ENCODE results near the gene ZNF311.

ZNF311 gene

DNA sequence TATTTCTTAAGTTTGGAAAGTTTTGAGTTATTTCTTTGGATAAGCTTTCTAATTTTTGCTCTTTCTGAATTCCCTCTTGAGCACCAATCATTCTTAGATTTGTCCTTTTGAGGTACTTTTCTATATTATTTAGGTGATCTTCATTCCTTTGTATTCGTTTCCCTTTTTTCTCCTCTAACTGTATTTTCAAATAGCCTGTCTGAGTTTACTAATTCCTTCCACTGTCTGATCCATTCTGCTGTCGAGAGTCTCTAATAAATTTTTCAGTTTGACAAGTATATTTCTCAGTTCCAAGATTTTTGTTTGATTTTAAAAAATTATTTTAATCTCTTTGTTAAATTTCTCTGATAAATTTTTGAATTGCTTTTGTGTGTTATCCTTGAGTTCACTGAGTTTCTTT lies 16.3 kb upstream of the ZNF311 start:
- TF ChIP-seq, protein P1, sequence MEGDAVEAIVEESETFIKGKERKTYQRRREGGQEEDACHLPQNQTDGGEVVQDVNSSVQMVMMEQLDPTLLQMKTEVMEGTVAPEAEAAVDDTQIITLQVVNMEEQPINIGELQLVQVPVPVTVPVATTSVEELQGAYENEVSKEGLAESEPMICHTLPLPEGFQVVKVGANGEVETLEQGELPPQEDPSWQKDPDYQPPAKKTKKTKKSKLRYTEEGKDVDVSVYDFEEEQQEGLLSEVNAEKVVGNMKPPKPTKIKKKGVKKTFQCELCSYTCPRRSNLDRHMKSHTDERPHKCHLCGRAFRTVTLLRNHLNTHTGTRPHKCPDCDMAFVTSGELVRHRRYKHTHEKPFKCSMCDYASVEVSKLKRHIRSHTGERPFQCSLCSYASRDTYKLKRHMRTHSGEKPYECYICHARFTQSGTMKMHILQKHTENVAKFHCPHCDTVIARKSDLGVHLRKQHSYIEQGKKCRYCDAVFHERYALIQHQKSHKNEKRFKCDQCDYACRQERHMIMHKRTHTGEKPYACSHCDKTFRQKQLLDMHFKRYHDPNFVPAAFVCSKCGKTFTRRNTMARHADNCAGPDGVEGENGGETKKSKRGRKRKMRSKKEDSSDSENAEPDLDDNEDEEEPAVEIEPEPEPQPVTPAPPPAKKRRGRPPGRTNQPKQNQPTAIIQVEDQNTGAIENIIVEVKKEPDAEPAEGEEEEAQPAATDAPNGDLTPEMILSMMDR (IDR thresholded peaks at IDR 0.05; ENCODE audit: low read length, missing control alignments), result no peak
- H3K4me3 ChIP-seq (replicated peaks; ENCODE audit: low read depth, low read length), result no peak overlapping the region
- no peak for DNase-seq (ENCODE audit: low read depth)

DNA sequence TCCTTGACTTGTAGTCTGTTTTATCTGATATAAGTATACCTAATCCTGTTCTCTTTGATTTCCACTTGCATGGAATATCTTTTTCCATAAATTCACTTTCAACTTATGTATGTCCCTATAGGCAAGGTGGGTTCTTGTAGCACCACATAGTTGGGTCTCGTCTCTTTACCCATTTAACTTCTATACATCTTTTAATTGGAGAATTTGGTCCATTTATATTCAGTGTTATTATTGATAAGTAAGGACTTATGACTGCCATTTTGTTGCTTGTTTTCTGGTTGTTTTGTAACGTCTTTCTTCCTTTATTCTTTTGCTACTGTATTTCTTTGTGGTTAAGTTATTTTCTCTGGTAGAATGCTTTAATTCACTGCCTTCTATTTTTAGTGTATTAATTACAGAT lies 14.5 kb upstream of the ZNF311 start:
- H3K4me3 ChIP-seq (replicated peaks; ENCODE audit: low read depth, low read length), result no peak overlapping the region
- DNase-seq (ENCODE audit: low read depth), result no peak
- TF ChIP-seq, protein P1 (IDR thresholded peaks at IDR 0.05; ENCODE audit: low read length, missing control alignments), result no peak

DNA sequence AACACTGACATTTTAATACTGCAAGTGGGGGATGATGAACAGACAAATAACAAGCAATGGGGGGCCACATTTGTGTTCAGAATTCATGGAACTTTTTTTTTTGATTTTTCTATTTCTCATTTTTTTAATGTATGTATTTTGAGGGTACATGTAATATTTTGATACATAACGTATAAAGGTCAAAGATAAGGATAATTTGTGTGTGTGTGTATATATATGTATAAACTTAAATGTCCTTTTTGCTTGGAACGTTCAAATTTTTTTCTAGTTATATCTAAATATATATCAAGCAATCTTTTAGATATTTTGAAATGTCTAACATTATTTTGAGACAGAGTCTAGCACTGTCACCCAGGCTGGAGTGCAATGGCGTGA lies 12.3 kb upstream of the ZNF311 start:
- no peak overlapping the region for H3K4me3 ChIP-seq (replicated peaks; ENCODE audit: low read depth, low read length)
- TF ChIP-seq, protein P1 (IDR thresholded peaks at IDR 0.05; ENCODE audit: low read length, missing control alignments), result no peak
- no peak for DNase-seq (ENCODE audit: low read depth)

DNA sequence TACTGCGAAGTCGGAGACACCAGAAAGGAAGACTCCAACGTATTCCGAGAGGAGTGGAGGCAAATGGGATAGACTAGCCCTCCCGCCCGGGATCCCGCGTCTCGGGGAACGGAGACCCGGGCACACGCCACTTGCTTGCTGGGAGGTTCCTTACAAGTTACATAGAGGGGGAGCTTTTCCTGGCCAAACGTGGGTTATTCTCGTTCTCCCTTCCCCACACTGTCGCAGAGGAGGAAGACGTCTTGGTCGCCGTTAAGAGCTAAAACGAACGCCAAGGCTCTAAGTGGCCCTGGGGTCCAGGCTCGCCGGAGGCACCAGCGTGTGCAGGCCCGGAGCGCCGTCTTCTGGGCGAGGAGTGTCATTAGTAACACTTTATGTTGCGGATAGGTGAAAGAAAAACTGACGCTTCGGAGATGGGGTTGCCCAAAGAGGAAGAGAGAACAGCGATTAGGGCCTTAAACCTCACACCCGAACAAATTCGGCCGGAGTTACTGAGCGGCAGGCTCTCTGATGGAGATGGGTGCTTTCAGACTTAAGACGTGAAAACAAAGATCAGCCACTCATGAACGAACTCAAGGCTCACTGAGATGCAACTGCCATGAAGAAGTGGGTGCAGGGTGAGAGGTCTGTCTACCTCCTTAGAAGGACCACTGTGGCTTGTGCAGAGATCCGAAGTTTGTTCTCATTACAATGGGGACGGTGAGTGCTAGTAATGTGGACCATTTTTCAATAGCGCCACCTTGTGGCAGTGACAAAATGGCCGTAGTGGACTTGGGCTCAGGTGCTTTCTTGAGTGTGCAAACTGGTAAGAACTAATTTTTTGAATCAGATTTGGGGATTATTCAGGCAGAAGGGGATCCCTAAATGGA lies 11.7 kb upstream of the ZNF311 start:
- peak overlapping the region; percentile 70 for H3K4me3 ChIP-seq (replicated peaks; ENCODE audit: low read depth, low read length)
- DNase-seq (ENCODE audit: low read depth), result peak; percentile 88
- TF ChIP-seq, protein P1 (IDR thresholded peaks at IDR 0.05; ENCODE audit: low read length, missing control alignments), result peak; percentile 87

DNA sequence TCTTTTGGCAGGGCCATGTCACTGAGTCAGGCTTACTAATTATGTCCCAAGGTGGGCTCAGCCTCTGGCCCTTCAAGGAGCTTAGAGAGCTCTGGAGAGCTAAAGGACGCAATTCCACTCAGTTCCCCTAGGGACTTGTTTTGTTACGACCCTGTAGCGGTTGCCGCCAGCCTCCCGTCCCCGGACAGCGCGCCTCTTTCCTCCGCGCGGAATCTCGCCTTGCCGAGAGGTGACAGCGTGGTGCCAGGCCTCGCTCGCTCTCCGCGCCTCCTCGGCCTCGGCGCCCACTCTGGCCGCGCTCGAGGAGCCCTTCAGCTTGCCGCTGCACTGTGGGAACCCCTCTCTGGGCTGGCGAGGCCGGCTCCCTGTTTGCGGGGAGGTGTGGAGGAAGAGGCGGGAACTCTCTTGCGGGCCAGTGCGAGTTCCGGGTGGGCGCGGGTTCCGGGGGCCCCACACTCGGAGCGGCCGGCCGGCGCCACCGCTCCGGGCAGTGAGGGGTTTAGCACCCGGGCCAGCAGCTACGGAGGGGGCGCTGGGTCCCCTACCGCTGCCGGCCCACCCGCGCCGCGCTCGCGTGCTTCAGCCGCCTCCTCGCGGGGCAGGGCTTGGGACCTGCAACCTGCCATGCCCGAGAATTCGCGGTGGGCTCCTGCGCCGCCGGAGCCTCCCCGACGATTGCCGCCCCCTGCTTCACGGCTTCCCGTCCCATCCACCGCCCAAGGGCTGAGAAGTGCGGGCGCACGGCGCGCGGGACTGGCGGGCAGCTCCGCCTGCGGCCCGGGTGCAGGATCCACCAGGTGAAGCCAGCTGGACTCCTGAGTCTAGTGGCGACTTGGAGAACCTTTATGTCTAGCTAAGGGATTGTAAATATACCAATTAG lies 9.9 kb upstream of the ZNF311 start:
- peak; percentile 22 for DNase-seq (ENCODE audit: low read depth)
- H3K4me3 ChIP-seq (replicated peaks; ENCODE audit: low read depth, low read length), result peak overlapping the region; percentile 20

DNA sequence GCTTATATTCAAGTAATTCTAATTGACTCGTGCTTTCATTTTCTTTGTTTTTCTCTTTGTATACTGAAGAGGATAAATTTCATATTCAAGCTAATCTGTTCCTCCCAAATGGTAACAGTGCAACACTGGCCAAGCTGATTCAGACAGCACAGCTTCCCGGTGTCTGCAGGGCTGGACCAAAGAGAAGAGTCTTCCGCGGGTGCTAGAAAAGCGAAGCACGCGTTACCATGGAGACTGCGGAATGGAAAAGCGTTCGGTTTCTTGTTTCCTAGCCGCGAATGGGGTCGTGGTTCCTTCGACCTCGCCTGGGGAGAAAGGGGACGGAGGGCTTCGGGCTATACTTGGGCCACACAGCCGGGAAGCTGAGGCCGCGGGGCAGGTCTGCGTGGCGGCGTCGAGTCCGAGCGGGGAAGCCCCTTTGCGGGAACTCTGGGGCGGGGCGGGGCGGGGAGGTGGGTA lies 6.2 kb upstream of the ZNF311 start:
- TF ChIP-seq, protein P1 (IDR thresholded peaks at IDR 0.05; ENCODE audit: low read length, missing control alignments), result no peak
- peak overlapping the region; percentile 64 for H3K4me3 ChIP-seq (replicated peaks; ENCODE audit: low read depth, low read length)
- peak; percentile 67 for DNase-seq (ENCODE audit: low read depth)

More for the DNA sequence above, 9.9 kb upstream of the ZNF311 start:
- TF ChIP-seq, protein P1 (IDR thresholded peaks at IDR 0.05; ENCODE audit: low read length, missing control alignments), result no peak

All from fibroblast of pulmonary artery (primary cell).